Measurements from ENCODE around the gene TRAM2. TPM values are rescaled to one million over a fixed set of nuclear protein-coding genes. Genes with fewer than 3 reads are reported as not detected.

The TRAM2 gene
- total and polyA plus RNA-seq, 2 donors from 2014 or later, result 4.5 to 20.7 TPM

DNA sequence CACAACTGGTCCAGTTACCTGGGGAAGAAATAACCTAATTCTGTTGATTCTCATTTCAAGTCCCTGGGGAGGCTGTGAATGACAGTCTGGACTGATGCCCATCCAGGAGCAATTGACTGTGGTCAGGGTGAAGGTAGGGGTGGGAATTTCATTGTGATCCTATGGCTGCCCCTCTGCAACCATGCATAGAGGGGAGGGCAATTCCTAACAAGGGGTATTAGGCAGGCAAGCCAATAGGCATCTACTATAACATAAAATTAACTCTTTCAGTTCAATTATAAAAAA, 44.0 kb upstream of the TRAM2 start:
- Histone ChIP-seq H3K9me3 (ENCODE audit: control insufficient read depth in 2 of 3, insufficient read depth in 1 of 3, low read length in 3 of 3) (no peaks in the 10 kb centered on the region), H3K27ac (ENCODE audit: low read depth in 2 of 2, low read length in 2 of 2) (no peak overlapping the region), H3K27me3 (ENCODE audit: control insufficient read depth, insufficient read depth, low read length) (no peaks in the 10 kb centered on the region), H3K9ac (ENCODE audit: low read length in 3 of 3) (no peak overlapping the region), H3K4me1 (ENCODE audit: control insufficient read depth in 2 of 3, insufficient read depth in 2 of 3, low read depth in 1 of 3, low read length in 3 of 3) (no peaks in the 10 kb centered on the region), H3K4me3 (ENCODE audit: low read length in 3 of 3) (no peak overlapping the region), H3K36me3 (ENCODE audit: control insufficient read depth in 2 of 3, insufficient read depth in 3 of 3, low read length in 3 of 3) (no peaks in the 10 kb centered on the region)
- FAIRE-seq (no peak), DNase-seq (no peak)
- intact Hi-C loops (cut with DNase I), result no loop called here
- no peak for TF ChIP-seq CTCF (IDR thresholded peaks at IDR 0.05; ENCODE audit: borderline replicate concordance, extremely low read depth, insufficient read depth)

DNA sequence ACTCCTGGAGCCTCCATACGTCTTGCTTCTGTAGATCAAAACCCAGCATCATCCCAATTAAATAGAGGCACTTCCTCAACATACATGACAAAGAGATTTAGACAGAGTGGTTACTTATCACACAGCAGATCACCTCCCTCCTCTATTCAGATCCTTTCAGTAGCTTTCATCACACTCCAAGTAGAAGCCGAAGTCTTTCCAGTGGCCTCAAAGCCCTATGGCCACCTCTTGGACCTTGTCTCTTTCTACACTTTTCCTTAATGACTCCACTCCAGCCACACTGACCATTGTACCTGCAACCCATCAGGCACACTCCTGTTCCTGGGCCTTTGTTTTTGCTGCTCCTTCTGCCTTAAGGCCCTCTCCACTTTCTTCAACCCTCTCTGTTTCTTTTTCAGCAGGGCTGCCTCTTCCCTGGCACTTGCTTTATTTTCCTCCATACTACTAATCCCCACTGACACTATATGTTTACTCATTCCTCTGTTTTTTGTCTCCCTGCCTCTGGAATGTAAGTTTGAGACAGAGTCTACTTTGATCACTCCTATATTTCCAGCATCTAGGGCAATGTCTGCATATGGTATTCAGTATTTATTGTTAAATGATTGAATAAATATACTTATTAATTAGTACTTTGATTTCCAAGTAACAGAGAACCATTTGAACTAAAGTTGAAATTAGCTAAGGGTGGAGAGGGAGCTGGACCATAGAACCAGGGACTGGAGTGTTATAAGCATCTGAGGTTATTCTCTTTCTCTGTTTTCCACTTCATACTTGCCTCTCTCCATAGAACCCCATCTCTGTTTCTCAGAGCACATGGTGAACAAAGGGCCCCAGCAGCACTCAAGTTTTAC, 43.4 kb upstream of the TRAM2 start:
- no peaks in the 10 kb centered on the region for H3K36me3 ChIP-seq (ENCODE audit: control insufficient read depth in 2 of 3, insufficient read depth in 3 of 3, low read length in 3 of 3)
- H3K9ac ChIP-seq (ENCODE audit: low read length in 3 of 3), result no peak overlapping the region
- intact Hi-C loops (cut with DNase I), result no loop called here
- FAIRE-seq (no peak), DNase-seq (no peak)
- no peaks in the 10 kb centered on the region for H3K4me1 ChIP-seq (ENCODE audit: control insufficient read depth in 2 of 3, insufficient read depth in 2 of 3, low read depth in 1 of 3, low read length in 3 of 3)
- no peak overlapping the region for H3K27ac ChIP-seq (ENCODE audit: low read depth in 2 of 2, low read length in 2 of 2)
- no peaks in the 10 kb centered on the region for H3K9me3 ChIP-seq (ENCODE audit: control insufficient read depth in 2 of 3, insufficient read depth in 1 of 3, low read length in 3 of 3)
- no peaks in the 10 kb centered on the region for H3K27me3 ChIP-seq (ENCODE audit: control insufficient read depth, insufficient read depth, low read length)
- no peak for TF ChIP-seq CTCF (IDR thresholded peaks at IDR 0.05; ENCODE audit: borderline replicate concordance, extremely low read depth, insufficient read depth)
- no peak overlapping the region for H3K4me3 ChIP-seq (ENCODE audit: low read length in 3 of 3)

DNA sequence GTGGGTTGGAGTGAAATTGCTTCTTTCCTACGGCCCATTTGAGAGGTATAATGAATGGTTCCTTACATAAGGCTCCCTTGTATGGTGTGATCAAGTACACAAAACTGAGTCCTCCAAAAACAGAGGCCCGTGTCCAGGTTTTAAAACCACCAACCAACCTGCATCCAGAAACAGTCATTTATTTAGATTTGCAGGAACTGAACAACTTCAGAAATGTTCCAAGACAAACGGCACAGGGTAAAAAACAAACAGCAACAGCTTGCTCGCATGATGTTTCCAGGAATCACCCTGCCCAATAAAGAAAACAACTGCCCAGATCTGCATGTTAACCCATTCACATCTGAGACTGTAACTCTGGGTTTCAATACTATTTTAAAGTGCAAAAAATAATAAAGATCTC, 40.2 kb upstream of the TRAM2 start:
- H3K9me3 ChIP-seq (ENCODE audit: control insufficient read depth in 2 of 3, insufficient read depth in 1 of 3, low read length in 3 of 3), result no peaks in the 10 kb centered on the region
- DNase-seq, result no peak
- intact Hi-C loops (cut with DNase I), result no loop called here
- no peak overlapping the region for H3K4me3 ChIP-seq (ENCODE audit: low read length in 3 of 3)
- no peak for TF ChIP-seq CTCF (IDR thresholded peaks at IDR 0.05; ENCODE audit: borderline replicate concordance, extremely low read depth, insufficient read depth)
- no peaks in the 10 kb centered on the region for H3K4me1 ChIP-seq (ENCODE audit: control insufficient read depth in 2 of 3, insufficient read depth in 2 of 3, low read depth in 1 of 3, low read length in 3 of 3)
- no peaks in the 10 kb centered on the region for H3K27me3 ChIP-seq (ENCODE audit: control insufficient read depth, insufficient read depth, low read length)
- H3K27ac ChIP-seq (ENCODE audit: low read depth in 2 of 2, low read length in 2 of 2), result no peak overlapping the region
- FAIRE-seq, result no peak
- H3K9ac ChIP-seq (ENCODE audit: low read length in 3 of 3), result no peak overlapping the region
- H3K36me3 ChIP-seq (ENCODE audit: control insufficient read depth in 2 of 3, insufficient read depth in 3 of 3, low read length in 3 of 3), result no peaks in the 10 kb centered on the region
